ENCODE data around the gene SCG3.

DNA sequence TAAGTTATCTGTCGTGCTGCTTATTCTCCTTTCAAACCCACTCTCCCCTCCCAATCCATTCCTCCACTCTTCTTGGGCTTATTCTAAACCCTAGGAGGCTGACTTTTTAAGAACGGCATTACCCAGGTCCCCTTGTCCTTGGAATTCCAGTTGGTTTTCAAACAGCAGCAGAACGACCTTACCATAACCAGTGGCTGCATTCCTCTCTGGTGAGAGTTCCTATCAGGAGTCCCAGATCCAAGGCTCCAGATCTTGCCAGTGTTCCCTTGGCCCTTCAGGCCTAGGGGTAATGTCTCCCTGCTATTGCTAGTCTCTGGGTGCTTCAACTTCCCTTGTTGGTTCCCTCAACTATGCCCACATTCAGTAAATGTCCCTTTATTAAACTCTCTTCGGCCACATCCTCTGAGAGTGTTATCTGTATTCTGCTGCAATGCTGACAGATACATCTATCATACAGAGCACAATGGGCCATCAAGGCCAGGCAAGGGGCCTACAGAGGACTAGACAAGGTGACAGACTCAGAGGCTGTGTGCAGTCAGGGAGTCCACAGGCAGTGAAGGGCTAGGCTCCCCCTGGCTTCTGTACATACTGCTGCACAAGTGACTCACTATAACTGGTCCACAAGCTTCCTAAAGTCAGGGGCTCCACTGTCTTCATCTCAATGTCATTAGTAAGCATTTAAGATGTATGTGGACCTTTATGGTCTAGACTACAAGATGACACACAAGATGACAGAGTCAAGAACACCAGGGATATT, 46.0 kb downstream of the SCG3 start:
- TF ChIP-seq, protein P1, sequence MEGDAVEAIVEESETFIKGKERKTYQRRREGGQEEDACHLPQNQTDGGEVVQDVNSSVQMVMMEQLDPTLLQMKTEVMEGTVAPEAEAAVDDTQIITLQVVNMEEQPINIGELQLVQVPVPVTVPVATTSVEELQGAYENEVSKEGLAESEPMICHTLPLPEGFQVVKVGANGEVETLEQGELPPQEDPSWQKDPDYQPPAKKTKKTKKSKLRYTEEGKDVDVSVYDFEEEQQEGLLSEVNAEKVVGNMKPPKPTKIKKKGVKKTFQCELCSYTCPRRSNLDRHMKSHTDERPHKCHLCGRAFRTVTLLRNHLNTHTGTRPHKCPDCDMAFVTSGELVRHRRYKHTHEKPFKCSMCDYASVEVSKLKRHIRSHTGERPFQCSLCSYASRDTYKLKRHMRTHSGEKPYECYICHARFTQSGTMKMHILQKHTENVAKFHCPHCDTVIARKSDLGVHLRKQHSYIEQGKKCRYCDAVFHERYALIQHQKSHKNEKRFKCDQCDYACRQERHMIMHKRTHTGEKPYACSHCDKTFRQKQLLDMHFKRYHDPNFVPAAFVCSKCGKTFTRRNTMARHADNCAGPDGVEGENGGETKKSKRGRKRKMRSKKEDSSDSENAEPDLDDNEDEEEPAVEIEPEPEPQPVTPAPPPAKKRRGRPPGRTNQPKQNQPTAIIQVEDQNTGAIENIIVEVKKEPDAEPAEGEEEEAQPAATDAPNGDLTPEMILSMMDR (optimal IDR thresholded peaks at IDR 0.05 in 1 of 3, IDR thresholded peaks at IDR 0.05 in 1 of 3, conservative IDR thresholded peaks at IDR 0.05 in 1 of 3; ENCODE audit: extremely low read depth in 1 of 3, insufficient read depth in 2 of 3, low read length in 3 of 3) = peak; percentile 15 to 33 (median 24)
- no peak for TF ChIP-seq EZH2 (IDR thresholded peaks at IDR 0.05; ENCODE audit: low read length)
